Germinal center (tissue), 1 donor: ENCODE data around the gene KRT2.

ENCODE experiments used
- DNase-seq: peaks from one replicate; pipeline ENCODE4 v3.0.0; 2012; ENCODE audit warnings: mixed read lengths, low spot score

KRT2 gene

GRCh38 chr12:52663420-52663819 is 11.4 kb upstream of the KRT2 start:
- no peak for DNase-seq

- DNase-seq, result no peak
Observed at GRCh38 chr12:52662918-52663229, 10.9 kb upstream of the KRT2 start.

- DNase-seq, result no peak
Observed at GRCh38 chr12:52662093-52662917, 10.3 kb upstream of the KRT2 start.

GRCh38 chr12:52661668-52662067 is 9.7 kb upstream of the KRT2 start:
- DNase-seq, result no peak

- DNase-seq, result no peak
Observed at GRCh38 chr12:52660934-52661499, 9.0 kb upstream of the KRT2 start.

GRCh38 chr12:52659951-52660350 is 7.9 kb upstream of the KRT2 start:
- DNase-seq, result no peak

- no peak for DNase-seq
Observed at GRCh38 chr12:52659395-52659794, 7.4 kb upstream of the KRT2 start.

GRCh38 chr12:52658196-52658595 is 6.2 kb upstream of the KRT2 start:
- DNase-seq, result no peak

GRCh38 chr12:52657250-52657902 is 5.4 kb upstream of the KRT2 start:
- no peak for DNase-seq

GRCh38 chr12:52656616-52657015 is 4.6 kb upstream of the KRT2 start:
- DNase-seq, result no peak

- DNase-seq, result no peak
Observed at GRCh38 chr12:52655720-52656124, 3.7 kb upstream of the KRT2 start.

GRCh38 chr12:52655251-52655650 is 3.2 kb upstream of the KRT2 start:
- no peak for DNase-seq

GRCh38 chr12:52650520-52651081 is 1.4 kb downstream of the KRT2 start:
- no peak for DNase-seq

- no peak for DNase-seq
Observed at GRCh38 chr12:52649066-52649465, 2.9 kb downstream of the KRT2 start.

- DNase-seq, result no peak
Observed at GRCh38 chr12:52648012-52648550, 3.9 kb downstream of the KRT2 start.

GRCh38 chr12:52647601-52648000 is 4.4 kb downstream of the KRT2 start:
- DNase-seq, result no peak

- DNase-seq, result no peak
Observed at GRCh38 chr12:52646613-52647012, 5.4 kb downstream of the KRT2 start.

- no peak for DNase-seq
Observed at GRCh38 chr12:52645982-52646381, 6.0 kb downstream of the KRT2 start.

GRCh38 chr12:52645120-52645761 is 6.8 kb downstream of the KRT2 start:
- no peak for DNase-seq

- no peak for DNase-seq
Observed at GRCh38 chr12:52644078-52644415, 8.0 kb downstream of the KRT2 start.

GRCh38 chr12:52643233-52644077 is 8.6 kb downstream of the KRT2 start:
- no peak for DNase-seq

GRCh38 chr12:52641468-52641867 is 10.5 kb downstream of the KRT2 start:
- no peak for DNase-seq
